Mesenchymal stem cell (in vitro differentiated cells and primary cell): Measurements from ENCODE around the gene DUSP14.
"Not testable (repeated sequence)": the region's sequence is repeated elsewhere in the genome, so short reads cannot be mapped to it uniquely, and the experiment has no call there.

Experiments
- DNase-seq: peaks from one replicate; pipeline ENCODE4 v3.0.0-alpha.2; 2013
- H2AFZ ChIP-seq: one replicate; pipeline ENCODE4 v1.6.1; 2013; ENCODE audit warnings: low read depth, mild to moderate bottlenecking, control low read depth, inconsistent platforms, low read length, moderate library complexity
- H2AK5ac ChIP-seq: 2 replicates; pipeline ENCODE4 v1.6.1; 2013; ENCODE audit warnings: low read length, moderate library complexity, mild to moderate bottlenecking, inconsistent platforms; ENCODE audit not compliant: severe bottlenecking
- H2BK120ac ChIP-seq: one replicate; pipeline ENCODE4 v1.6.1; 2013; ENCODE audit warnings: low read depth, mild to moderate bottlenecking, inconsistent platforms, low read length, moderate library complexity
- H2BK12ac ChIP-seq, 2 experiments: one replicate each; pipeline ENCODE4 v1.6.1; 2013; ENCODE audit warnings: inconsistent platforms in 2 of 2, low read length in 2 of 2, mild to moderate bottlenecking in 2 of 2, moderate library complexity in 2 of 2, control low read depth in 1 of 2
- H2BK15ac ChIP-seq: one replicate; pipeline ENCODE4 v1.6.1; 2013; ENCODE audit warnings: mild to moderate bottlenecking, low read depth, inconsistent platforms; ENCODE audit not compliant: poor library complexity, severe bottlenecking
- H2BK5ac ChIP-seq: 2 replicates; pipeline ENCODE4 v1.6.1; 2013; ENCODE audit warnings: low read depth, mild to moderate bottlenecking, low read length, control low read depth, inconsistent platforms; ENCODE audit not compliant: poor library complexity, severe bottlenecking
- H3K14ac ChIP-seq, 2 experiments: one replicate each; pipeline ENCODE4 v1.6.1; 2013; ENCODE audit warnings: inconsistent platforms in 2 of 2, low read length in 2 of 2, control low read depth in 1 of 2, mild to moderate bottlenecking in 1 of 2, moderate library complexity in 1 of 2
- H3K18ac ChIP-seq, 2 experiments: one replicate each; pipeline ENCODE4 v1.6.1; 2013; ENCODE audit warnings: inconsistent platforms in 2 of 2, low read length in 2 of 2, control low read depth in 1 of 2, low read depth in 1 of 2, mild to moderate bottlenecking in 1 of 2
- H3K23ac ChIP-seq, 2 experiments: one replicate each; pipeline ENCODE4 v1.6.1; 2013; ENCODE audit warnings: inconsistent platforms in 2 of 2, low read length in 2 of 2, mild to moderate bottlenecking in 2 of 2, moderate library complexity in 2 of 2, control low read depth in 1 of 2
- H3K27ac ChIP-seq: 2 replicates; pipeline ENCODE4 v1.5.1; 2013; ENCODE audit warnings: mild to moderate bottlenecking, moderate library complexity, low read length, control low read depth, inconsistent platforms; ENCODE audit not compliant: poor library complexity, severe bottlenecking
- H3K27me3 ChIP-seq, 2 experiments: 2 replicates each; pipeline versions ENCODE4 v1.6.1 to v1.7.0; 2013; ENCODE audit warnings: low read length in 2 of 2, mild to moderate bottlenecking in 2 of 2, moderate library complexity in 2 of 2, control low read depth in 1 of 2, inconsistent platforms in 1 of 2; ENCODE audit not compliant: control insufficient read depth in 1 of 2, insufficient read depth in 1 of 2
- H3K36me3 ChIP-seq, 2 experiments: 2 replicates each; pipeline versions ENCODE4 v1.6.1 to v1.7.0; 2013; ENCODE audit warnings: low read length in 2 of 2, control low read depth in 1 of 2, inconsistent platforms in 1 of 2, low read depth in 1 of 2, mild to moderate bottlenecking in 1 of 2; ENCODE audit not compliant: insufficient read depth in 2 of 2, control insufficient read depth in 1 of 2
- H3K4ac ChIP-seq, 2 experiments: one replicate each; pipeline ENCODE4 v1.6.1; 2013; ENCODE audit warnings: inconsistent platforms in 2 of 2, low read length in 2 of 2, mild to moderate bottlenecking in 2 of 2, moderate library complexity in 2 of 2, control low read depth in 1 of 2, low read depth in 1 of 2
- H3K4me1 ChIP-seq: 2 replicates; pipeline ENCODE4 v1.6.1; 2013; ENCODE audit warnings: low read depth, low read length, control low read depth; ENCODE audit not compliant: control insufficient read depth, insufficient read depth
- H3K4me2 ChIP-seq: 2 replicates; pipeline ENCODE4 v1.6.1; 2013; ENCODE audit warnings: low read length, mild to moderate bottlenecking, inconsistent platforms; ENCODE audit not compliant: poor library complexity, severe bottlenecking
- H3K4me3 ChIP-seq, 2 experiments: 2 replicates each; pipeline versions ENCODE4 v1.5.1 to v1.7.0; 2013; ENCODE audit warnings: low read length in 2 of 2, mild to moderate bottlenecking in 2 of 2, control low read depth in 1 of 2, low read depth in 1 of 2; ENCODE audit not compliant: insufficient read depth in 1 of 2
- H3K79me1 ChIP-seq: replicated peaks from 2 replicates; pipeline ENCODE4 v1.6.1; 2013; ENCODE audit warnings: mild to moderate bottlenecking, control low read depth, low read length, inconsistent platforms; ENCODE audit not compliant: poor library complexity, severe bottlenecking
- H3K9ac ChIP-seq: 2 replicates; pipeline ENCODE4 v1.7.0; 2013; ENCODE audit warnings: mild to moderate bottlenecking, low read length, moderate library complexity
- H3K9me3 ChIP-seq: 2 replicates; pipeline ENCODE4 v1.7.0; 2013; ENCODE audit warnings: mild to moderate bottlenecking, low read length; ENCODE audit not compliant: control insufficient read depth
- H4K8ac ChIP-seq: one replicate; pipeline ENCODE4 v1.6.1; 2013; ENCODE audit warnings: inconsistent platforms, mild to moderate bottlenecking, low read length, moderate library complexity
- H4K91ac ChIP-seq: one replicate; pipeline ENCODE4 v1.6.1; 2013; ENCODE audit warnings: mild to moderate bottlenecking, low read length, inconsistent platforms
- WGBS: methylation state at CpG from one replicate; pipeline ENCODE4 v1.1.7; 2013; ENCODE audit warnings: mixed read lengths; 5-methylcytosine and 5-hydroxymethylcytosine counted together

The DUSP14 gene

DNA sequence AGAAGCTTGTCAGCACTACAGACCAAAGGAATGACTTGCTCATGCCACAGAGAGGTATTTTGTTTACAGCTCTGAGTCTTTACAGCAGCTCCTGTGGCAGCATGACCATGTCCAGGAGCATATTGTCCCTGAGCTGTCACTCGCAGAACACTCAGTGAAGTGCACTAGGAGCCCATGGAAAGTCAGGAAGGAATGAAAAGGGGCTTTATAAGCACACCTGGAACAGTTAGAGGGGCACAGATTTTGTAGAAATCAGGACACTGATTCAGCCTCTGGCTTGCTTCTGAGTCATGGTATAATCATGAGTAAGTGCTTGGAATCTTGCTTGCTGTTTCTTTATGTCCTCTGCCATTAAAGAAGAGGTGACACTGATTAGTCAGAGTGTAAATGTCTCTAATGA lies 42.0 kb upstream of the DUSP14 start:
- no peak overlapping the region for H2BK12ac ChIP-seq
- DNase-seq = peak; percentile 62
- peak overlapping the region; percentile 43 for H3K27ac ChIP-seq
- no peaks in the 10 kb centered on the region for H3K9me3 ChIP-seq
- H2AK5ac ChIP-seq = no peak overlapping the region
- peak overlapping the region in 1 of 2 experiments; percentile 18 for H3K18ac ChIP-seq
- H3K4ac ChIP-seq = no peak overlapping the region
- H2BK5ac ChIP-seq = no peak overlapping the region
- no peak overlapping the region for H4K8ac ChIP-seq
- peaks cover 8% of the 10 kb centered on the region for H3K4me1 ChIP-seq
- H3K36me3 ChIP-seq = peaks cover 7 to 60% of the 10 kb centered on the region in 2 experiments
- H3K27me3 ChIP-seq = no peaks in the 10 kb centered on the region
- peaks cover 15% of the 10 kb centered on the region for H3K79me1 ChIP-seq
- no peak overlapping the region for H3K4me3 ChIP-seq
- H4K91ac ChIP-seq = no peak overlapping the region
- H2BK120ac ChIP-seq = no peak overlapping the region
- no peak overlapping the region for H3K4me2 ChIP-seq
- H3K9ac ChIP-seq = peak overlapping the region; percentile 39
- WGBS = 54% methylated on average over 1 of the region's 1 CpG
- no peak overlapping the region for H2BK15ac ChIP-seq
- H2AFZ ChIP-seq = no peak overlapping the region
- H3K23ac ChIP-seq = no peak overlapping the region
- no peak overlapping the region for H3K14ac ChIP-seq

DNA sequence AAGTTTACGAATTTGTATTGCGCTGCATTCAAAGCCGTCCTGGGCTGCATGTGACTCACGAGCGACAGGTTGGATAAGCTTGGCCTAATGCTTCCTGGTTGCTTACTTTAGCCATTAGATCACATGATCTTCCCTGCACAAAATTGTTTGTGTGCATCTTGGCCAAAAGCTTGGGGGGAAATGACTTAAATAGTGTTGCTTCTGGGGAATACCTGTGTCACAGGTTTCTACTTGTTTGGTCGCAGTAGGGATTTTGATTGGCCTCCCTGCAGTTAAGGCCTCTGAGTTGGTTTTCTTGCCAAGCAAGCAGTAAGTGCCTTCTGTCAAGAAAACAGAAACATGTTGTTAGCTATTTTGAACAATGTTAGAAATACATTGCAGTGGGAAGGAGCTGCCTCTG lies 39.6 kb upstream of the DUSP14 start:
- no peak overlapping the region for H3K9ac ChIP-seq
- peak overlapping the region in 1 of 2 experiments; percentile 32 for H2BK12ac ChIP-seq
- peak overlapping the region; percentile 11 for H3K27ac ChIP-seq
- H2BK120ac ChIP-seq = no peak overlapping the region
- no peak for DNase-seq
- H3K4me1 ChIP-seq = peaks cover 10% of the 10 kb centered on the region
- no peak overlapping the region for H2AK5ac ChIP-seq
- no peak overlapping the region for H2BK15ac ChIP-seq
- no peak overlapping the region for H3K23ac ChIP-seq
- H3K79me1 ChIP-seq = peaks cover 11% of the 10 kb centered on the region
- peaks cover 0 to 36% of the 10 kb centered on the region in 2 experiments for H3K36me3 ChIP-seq
- no peak overlapping the region for H3K18ac ChIP-seq
- no peaks in the 10 kb centered on the region for H3K27me3 ChIP-seq
- H2AFZ ChIP-seq = no peak overlapping the region
- no peak overlapping the region for H3K4ac ChIP-seq
- no peak overlapping the region for H3K4me3 ChIP-seq
- no peak overlapping the region for H4K8ac ChIP-seq
- 90% methylated on average over 6 of the region's 6 CpGs for WGBS
- H3K14ac ChIP-seq = no peak overlapping the region
- H3K9me3 ChIP-seq = no peaks in the 10 kb centered on the region
- no peak overlapping the region for H3K4me2 ChIP-seq
- H4K91ac ChIP-seq = no peak overlapping the region
- H2BK5ac ChIP-seq = no peak overlapping the region

DNA sequence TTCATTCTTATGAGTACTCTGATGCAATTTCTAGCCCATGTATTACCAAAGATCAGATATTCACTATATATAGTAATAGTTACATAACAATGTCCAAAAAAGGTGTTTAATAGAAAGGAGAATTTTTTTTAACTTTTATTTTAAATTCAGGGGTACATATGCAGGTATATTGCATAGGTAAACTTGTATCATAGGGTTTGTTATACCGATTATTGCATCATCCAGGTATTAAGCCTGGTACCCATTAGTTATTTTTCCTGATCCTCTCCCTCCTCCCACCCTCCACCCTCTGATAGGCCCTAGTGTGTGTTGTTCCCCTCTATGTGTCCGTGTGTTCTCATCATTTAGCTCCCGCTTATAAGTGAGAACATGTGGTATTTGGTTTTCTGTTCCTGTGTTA lies 31.9 kb upstream of the DUSP14 start:
- not testable (repeated sequence) for H2BK120ac ChIP-seq
- 80% methylated on average over 1 of the region's 3 CpGs for WGBS
- H3K36me3 ChIP-seq = peaks cover 16 to 33% of the 10 kb centered on the region in 2 experiments

DNA sequence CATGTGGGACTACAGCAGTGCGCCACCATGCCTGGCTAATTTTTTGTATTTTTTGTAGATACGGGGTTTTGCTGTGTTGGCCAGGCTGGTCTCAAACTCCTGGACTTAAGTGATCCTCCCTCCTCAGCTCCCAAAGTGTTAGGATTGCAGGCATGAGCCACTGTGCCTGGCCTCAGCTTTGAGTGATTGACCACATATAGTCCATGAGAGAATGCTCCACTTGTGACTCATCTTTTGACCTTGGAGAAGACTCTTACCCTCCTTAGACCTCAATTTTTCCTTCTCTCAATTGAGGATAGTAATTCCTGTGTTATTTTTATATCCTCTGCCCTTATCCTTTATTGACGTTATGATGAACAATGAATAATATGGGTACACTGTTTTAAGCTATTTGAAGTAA lies 30.9 kb upstream of the DUSP14 start:
- H3K79me1 ChIP-seq = peaks cover 3% of the 10 kb centered on the region
- H3K4me2 ChIP-seq = no peak overlapping the region
- H2BK15ac ChIP-seq = no peak overlapping the region
- H3K9ac ChIP-seq = peak overlapping the region; percentile 38
- H2BK120ac ChIP-seq = no peak overlapping the region
- H2AK5ac ChIP-seq = no peak overlapping the region
- no peak overlapping the region for H2BK5ac ChIP-seq
- H3K14ac ChIP-seq = peak overlapping the region in 1 of 2 experiments; percentile 91
- H4K91ac ChIP-seq = no peak overlapping the region
- DNase-seq = peak; percentile 82
- no peaks in the 10 kb centered on the region for H3K27me3 ChIP-seq
- peak overlapping the region in 1 of 2 experiments; percentile 35 for H3K23ac ChIP-seq
- H3K4me3 ChIP-seq = no peak overlapping the region
- peak overlapping the region in 1 of 2 experiments; percentile 61 for H3K4ac ChIP-seq
- H3K36me3 ChIP-seq = peaks cover 16 to 39% of the 10 kb centered on the region in 2 experiments
- H2AFZ ChIP-seq = no peak overlapping the region
- no peaks in the 10 kb centered on the region for H3K9me3 ChIP-seq
- peak overlapping the region in 1 of 2 experiments; percentile 70 for H3K18ac ChIP-seq
- 66% methylated on average over 2 of the region's 3 CpGs for WGBS
- H4K8ac ChIP-seq = no peak overlapping the region
- peaks cover 5% of the 10 kb centered on the region for H3K4me1 ChIP-seq
- H2BK12ac ChIP-seq = no peak overlapping the region
- no peak overlapping the region for H3K27ac ChIP-seq

More for the DNA sequence above, 31.9 kb upstream of the DUSP14 start:
- H3K27me3 ChIP-seq, H4K8ac ChIP-seq, H4K91ac ChIP-seq, H3K4me2 ChIP-seq, H2BK12ac ChIP-seq, H3K4me1 ChIP-seq, H3K79me1 ChIP-seq, H2BK5ac ChIP-seq, H3K14ac ChIP-seq, H3K23ac ChIP-seq, H3K27ac ChIP-seq, H3K9me3 ChIP-seq, H2AFZ ChIP-seq, H3K18ac ChIP-seq, DNase-seq, H3K4ac ChIP-seq, H2BK15ac ChIP-seq, H2AK5ac ChIP-seq, H3K4me3 ChIP-seq, H3K9ac ChIP-seq: not testable (repeated sequence)
